ENCODE measurements around the gene TMEM176A. TPM values are rescaled to one million over a fixed set of nuclear protein-coding genes. Genes with fewer than 3 reads are reported as not detected.

The TMEM176A gene
- total RNA-seq, 6 experiments from 2014 or later = not detected

DNA sequence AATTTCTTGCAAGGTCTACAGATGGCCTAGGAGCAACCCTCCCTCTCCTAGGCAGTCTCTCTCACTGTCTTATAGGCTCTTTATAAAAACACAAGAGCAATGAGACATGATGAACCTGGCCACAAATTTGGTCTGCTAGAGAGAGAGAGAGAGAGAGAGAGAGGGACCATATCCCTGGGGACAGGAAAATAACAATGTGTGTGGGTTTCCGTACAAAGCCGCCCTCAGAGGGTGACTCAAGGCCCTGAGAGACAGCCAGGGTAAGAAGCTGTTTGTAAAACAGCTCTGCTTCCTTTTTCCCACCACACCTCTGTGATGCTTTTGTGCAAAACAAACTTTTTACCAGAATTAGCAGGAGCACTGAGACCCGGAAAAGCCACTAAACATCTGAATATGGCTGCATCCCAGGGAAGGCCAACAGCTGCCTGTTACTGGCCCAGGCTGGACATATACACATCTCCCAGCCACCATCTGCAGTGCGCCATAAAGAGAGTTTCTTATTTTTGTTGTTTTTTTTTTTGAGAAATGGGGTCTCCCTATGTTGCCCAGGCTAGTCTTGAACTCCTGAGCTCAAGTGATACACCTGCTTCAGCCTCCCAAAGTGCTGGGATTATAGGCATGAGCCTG is 45.0 kb upstream of the TMEM176A start:
- DNase-seq = no peak
- H3K27me3 Mint-ChIP-seq (ENCODE audit: insufficient read depth) = no peaks in the 10 kb centered on the region
- TF ChIP-seq, protein P1, sequence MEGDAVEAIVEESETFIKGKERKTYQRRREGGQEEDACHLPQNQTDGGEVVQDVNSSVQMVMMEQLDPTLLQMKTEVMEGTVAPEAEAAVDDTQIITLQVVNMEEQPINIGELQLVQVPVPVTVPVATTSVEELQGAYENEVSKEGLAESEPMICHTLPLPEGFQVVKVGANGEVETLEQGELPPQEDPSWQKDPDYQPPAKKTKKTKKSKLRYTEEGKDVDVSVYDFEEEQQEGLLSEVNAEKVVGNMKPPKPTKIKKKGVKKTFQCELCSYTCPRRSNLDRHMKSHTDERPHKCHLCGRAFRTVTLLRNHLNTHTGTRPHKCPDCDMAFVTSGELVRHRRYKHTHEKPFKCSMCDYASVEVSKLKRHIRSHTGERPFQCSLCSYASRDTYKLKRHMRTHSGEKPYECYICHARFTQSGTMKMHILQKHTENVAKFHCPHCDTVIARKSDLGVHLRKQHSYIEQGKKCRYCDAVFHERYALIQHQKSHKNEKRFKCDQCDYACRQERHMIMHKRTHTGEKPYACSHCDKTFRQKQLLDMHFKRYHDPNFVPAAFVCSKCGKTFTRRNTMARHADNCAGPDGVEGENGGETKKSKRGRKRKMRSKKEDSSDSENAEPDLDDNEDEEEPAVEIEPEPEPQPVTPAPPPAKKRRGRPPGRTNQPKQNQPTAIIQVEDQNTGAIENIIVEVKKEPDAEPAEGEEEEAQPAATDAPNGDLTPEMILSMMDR (IDR thresholded peaks at IDR 0.05) = no peak
- no peaks in the 10 kb centered on the region; the same call in 1 of the 2 replicates for H3K36me3 Mint-ChIP-seq (ENCODE audit: low read depth)
- no peak overlapping the region for H3K27ac Mint-ChIP-seq
- H3K9me3 Mint-ChIP-seq = peaks cover 19% of the 10 kb centered on the region
- H3K4me3 Mint-ChIP-seq = no peak overlapping the region
- no peaks in the 10 kb centered on the region for H3K4me1 Mint-ChIP-seq (ENCODE audit: low read depth)

GRCh38 chr7:150756166-150756565 is 44.4 kb upstream of the TMEM176A start:
- no peaks in the 10 kb centered on the region for H3K4me1 Mint-ChIP-seq (ENCODE audit: low read depth)
- H3K9me3 Mint-ChIP-seq = peaks cover 20% of the 10 kb centered on the region
- no peaks in the 10 kb centered on the region for H3K27me3 Mint-ChIP-seq (ENCODE audit: insufficient read depth)
- TF ChIP-seq, protein P1 (IDR thresholded peaks at IDR 0.05) = no peak
- no peak overlapping the region for H3K27ac Mint-ChIP-seq
- no peaks in the 10 kb centered on the region; the same call in 1 of the 2 replicates for H3K36me3 Mint-ChIP-seq (ENCODE audit: low read depth)
- no peak for DNase-seq
- H3K4me3 Mint-ChIP-seq = no peak overlapping the region

DNA sequence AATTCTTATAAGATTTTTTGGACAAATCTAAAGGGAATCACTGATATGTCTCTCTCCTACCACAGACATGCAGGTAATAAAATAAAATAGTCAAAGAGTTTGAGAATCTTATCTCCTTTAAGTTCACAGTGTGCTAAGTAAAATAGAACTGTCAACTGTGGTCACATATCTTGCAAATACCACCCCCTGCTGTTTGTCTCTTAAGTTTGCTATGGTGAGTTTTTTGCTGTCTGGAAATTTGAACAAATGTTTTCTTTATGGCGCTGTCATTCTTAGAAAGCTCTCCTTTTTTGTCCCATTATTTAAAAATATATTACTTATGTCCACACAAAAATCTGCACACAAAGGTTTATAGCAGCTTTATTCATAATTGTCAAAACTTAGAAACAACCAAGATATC is 43.7 kb upstream of the TMEM176A start:
- no peaks in the 10 kb centered on the region for H3K27me3 Mint-ChIP-seq (ENCODE audit: insufficient read depth)
- TF ChIP-seq, protein P1 (IDR thresholded peaks at IDR 0.05) = peak; percentile 21; the same call in 1 of the 2 replicates
- no peaks in the 10 kb centered on the region for H3K4me1 Mint-ChIP-seq (ENCODE audit: low read depth)
- H3K36me3 Mint-ChIP-seq (ENCODE audit: low read depth) = no peaks in the 10 kb centered on the region; the same call in 1 of the 2 replicates
- H3K4me3 Mint-ChIP-seq = no peak overlapping the region
- peaks cover 26% of the 10 kb centered on the region for H3K9me3 Mint-ChIP-seq
- no peak overlapping the region for H3K27ac Mint-ChIP-seq
- DNase-seq = no peak

GRCh38 chr7:150759479-150759878 is 41.1 kb upstream of the TMEM176A start:
- H3K4me3 Mint-ChIP-seq = no peak overlapping the region
- H3K4me1 Mint-ChIP-seq (ENCODE audit: low read depth) = no peaks in the 10 kb centered on the region
- no peaks in the 10 kb centered on the region for H3K36me3 Mint-ChIP-seq (ENCODE audit: low read depth)
- peaks cover 12% of the 10 kb centered on the region for H3K9me3 Mint-ChIP-seq
- no peaks in the 10 kb centered on the region for H3K27me3 Mint-ChIP-seq (ENCODE audit: insufficient read depth)
- DNase-seq = no peak
- H3K27ac Mint-ChIP-seq = no peak overlapping the region
- TF ChIP-seq, protein P1 (IDR thresholded peaks at IDR 0.05) = no peak

DNA sequence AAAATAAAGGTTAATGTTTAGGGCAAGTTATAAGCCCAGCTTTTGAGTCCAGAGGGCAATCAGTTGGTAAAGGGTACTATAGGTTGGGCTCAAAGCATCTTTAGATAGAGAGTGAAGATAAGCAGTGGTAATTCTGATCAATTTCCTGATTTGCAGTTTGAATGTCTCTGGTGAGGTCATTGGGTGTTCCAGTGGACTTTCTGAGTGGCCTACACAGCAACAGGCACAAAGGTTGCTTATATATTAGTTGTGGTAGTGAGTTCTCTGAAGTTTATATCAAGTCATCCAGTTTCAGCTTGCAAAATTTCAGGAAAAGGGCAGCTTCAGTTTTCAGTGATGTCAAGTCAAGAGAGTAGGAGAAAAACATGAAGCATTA is 34.2 kb upstream of the TMEM176A start:
- Mint-ChIP-seq H3K4me3 (no peak overlapping the region), H3K27ac (no peak overlapping the region)
- TF ChIP-seq, protein P1 (IDR thresholded peaks at IDR 0.05) = no peak

More for the DNA sequence above, 34.2 kb upstream of the TMEM176A start:
- Mint-ChIP-seq H3K36me3 (ENCODE audit: low read depth) (no peaks in the 10 kb centered on the region), H3K27me3 (ENCODE audit: insufficient read depth) (peaks cover 2% of the 10 kb centered on the region; the same call in 1 of the 2 replicates), H3K4me1 (ENCODE audit: low read depth) (no peaks in the 10 kb centered on the region), H3K9me3 (peaks cover 9% of the 10 kb centered on the region)
- DNase-seq = no peak
